HUES6 (cell line): Measurements from ENCODE around the gene SIDT2.
A peak's percentile ranks its signal among the peaks of the same experiment; 100 is the strongest.

Experiments
- H3K27ac ChIP-seq: 2 replicates; pipeline ENCODE4 v1.7.0; 2013; ENCODE audit warnings: low read depth, mild to moderate bottlenecking, low read length, inconsistent platforms
- H3K27me3 ChIP-seq: 2 replicates; pipeline ENCODE4 v1.6.1; 2013; ENCODE audit warnings: low read length; ENCODE audit not compliant: control insufficient read depth, insufficient read depth
- H3K36me3 ChIP-seq: 2 replicates; pipeline ENCODE4 v1.6.1; 2013; ENCODE audit warnings: low read length; ENCODE audit not compliant: control insufficient read depth, insufficient read depth
- H3K4me1 ChIP-seq: 2 replicates; pipeline ENCODE4 v1.6.1; 2013; ENCODE audit warnings: low read length; ENCODE audit not compliant: control insufficient read depth, insufficient read depth
- H3K4me3 ChIP-seq: 2 replicates; pipeline ENCODE4 v1.5.1; 2013; ENCODE audit warnings: low read depth, low read length
- H3K9ac ChIP-seq: one replicate; pipeline ENCODE4 v1.6.1; 2013; ENCODE audit warnings: mild to moderate bottlenecking, low read length
- H3K9me3 ChIP-seq: 2 replicates; pipeline ENCODE4 v1.6.1; 2013; ENCODE audit warnings: low read depth, low read length; ENCODE audit not compliant: control insufficient read depth, insufficient read depth

SIDT2 gene

DNA sequence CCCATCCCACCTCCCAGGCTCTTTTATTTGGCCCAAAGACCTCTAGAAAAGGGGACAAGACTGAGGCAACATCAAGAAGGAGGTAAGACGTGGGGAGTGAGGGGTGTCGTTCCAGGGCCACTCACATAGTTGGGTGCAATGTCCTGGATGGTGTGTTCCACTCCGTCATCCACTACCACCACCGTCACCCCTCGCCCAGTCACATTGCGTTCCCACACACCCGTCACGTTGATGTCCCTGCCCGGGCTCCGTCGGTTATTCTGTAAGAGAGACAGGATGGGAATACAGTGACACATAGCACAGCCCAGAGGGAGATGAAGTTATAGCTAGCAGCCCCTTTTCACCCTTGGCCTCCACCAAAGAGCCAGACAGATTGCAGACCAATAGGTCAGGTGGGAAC, 49.5 kb downstream of the SIDT2 start:
- no peak overlapping the region for H3K4me3 ChIP-seq
- H3K27me3 ChIP-seq, result no peaks in the 10 kb centered on the region
- no peak overlapping the region for H3K27ac ChIP-seq
- no peak overlapping the region for H3K9ac ChIP-seq
- H3K36me3 ChIP-seq, result peaks cover 55% of the 10 kb centered on the region
- H3K4me1 ChIP-seq, result peaks cover 6% of the 10 kb centered on the region; the same call in 1 of the 2 replicates
- no peaks in the 10 kb centered on the region for H3K9me3 ChIP-seq

DNA sequence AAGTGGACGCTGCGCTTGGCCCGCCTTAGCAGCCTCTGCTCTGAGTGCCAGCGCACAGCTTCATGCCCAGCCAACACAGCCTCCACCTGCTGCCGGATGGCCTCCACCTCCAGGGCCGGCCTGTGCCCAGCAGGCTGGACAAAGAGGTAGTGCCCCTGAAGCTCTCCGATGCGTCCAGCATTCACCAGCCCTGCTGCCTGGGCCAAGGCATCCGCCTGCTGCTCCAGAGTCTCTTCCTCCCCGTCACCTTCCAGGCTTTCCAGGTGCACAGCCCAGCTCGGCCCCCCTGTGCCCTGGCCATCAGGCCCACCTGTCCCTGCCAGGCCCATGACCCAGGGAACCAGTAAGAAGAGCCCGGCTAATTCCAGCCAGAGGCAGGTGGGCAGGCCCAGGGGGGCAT, 50.9 kb downstream of the SIDT2 start:
- Histone ChIP-seq H3K4me1 (peaks cover 6% of the 10 kb centered on the region; the same call in 1 of the 2 replicates), H3K9ac (no peak overlapping the region), H3K27me3 (no peaks in the 10 kb centered on the region), H3K27ac (no peak overlapping the region), H3K36me3 (peaks cover 41% of the 10 kb centered on the region), H3K9me3 (no peaks in the 10 kb centered on the region), H3K4me3 (no peak overlapping the region)

DNA sequence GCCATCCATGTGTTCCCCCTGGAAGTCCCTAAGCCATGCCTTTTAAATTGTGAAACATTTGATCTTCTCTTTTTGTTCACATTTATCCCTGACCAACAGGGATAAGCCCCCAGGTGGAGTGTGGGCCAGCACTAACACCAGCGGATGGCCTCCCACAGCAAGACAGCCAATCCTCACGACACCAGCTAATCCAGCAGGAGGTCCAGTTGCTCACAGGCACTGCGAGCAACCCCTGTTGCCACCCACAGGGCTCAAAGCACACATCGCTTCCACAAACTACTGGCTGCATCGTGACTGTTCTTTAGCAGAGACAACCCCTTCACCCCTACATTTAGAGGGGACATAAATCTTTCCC, 51.4 kb downstream of the SIDT2 start:
- Histone ChIP-seq H3K27ac (no peak overlapping the region), H3K9me3 (no peaks in the 10 kb centered on the region), H3K4me3 (no peak overlapping the region), H3K27me3 (no peaks in the 10 kb centered on the region), H3K36me3 (peaks cover 37% of the 10 kb centered on the region), H3K9ac (no peak overlapping the region), H3K4me1 (peaks cover 6% of the 10 kb centered on the region; the same call in 1 of the 2 replicates)

DNA sequence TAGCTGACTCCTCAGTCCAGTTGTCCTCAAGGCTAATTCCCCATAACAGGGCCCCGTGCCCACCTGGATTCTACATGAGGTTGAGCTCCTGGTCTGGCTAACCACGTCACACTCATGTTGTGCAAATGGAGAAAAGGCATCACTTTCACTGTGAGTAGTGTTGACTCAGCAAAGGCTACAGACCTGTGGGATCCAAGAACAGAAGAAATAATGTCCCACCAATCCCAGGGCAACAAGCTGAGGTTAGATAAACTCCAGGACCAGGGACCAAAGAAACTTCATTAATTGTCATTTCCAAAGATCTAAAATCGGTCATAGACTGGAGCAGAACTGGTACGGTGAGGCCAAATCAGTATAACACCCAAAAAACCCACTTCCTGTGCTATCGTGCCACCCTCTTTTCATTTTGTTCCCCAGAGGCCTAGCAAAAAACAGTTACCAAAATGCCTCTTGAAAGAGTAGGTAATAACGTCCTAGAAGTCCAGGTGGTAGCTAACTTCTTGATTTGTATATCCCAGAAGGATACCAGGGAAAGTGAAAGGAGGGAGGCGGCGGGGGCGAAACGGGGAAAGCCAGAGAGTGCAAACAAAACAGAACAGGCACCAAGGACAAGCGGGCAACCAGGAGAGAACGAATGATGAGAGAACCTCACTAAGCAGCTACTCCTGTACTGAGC, 51.9 kb downstream of the SIDT2 start:
- Histone ChIP-seq H3K4me3 (peak overlapping the region; percentile 99; the same call in 1 of the 2 replicates), H3K9me3 (no peaks in the 10 kb centered on the region), H3K27ac (no peak overlapping the region), H3K9ac (no peak overlapping the region), H3K27me3 (no peaks in the 10 kb centered on the region), H3K4me1 (peaks cover 6% of the 10 kb centered on the region; the same call in 1 of the 2 replicates), H3K36me3 (peaks cover 34% of the 10 kb centered on the region)

DNA sequence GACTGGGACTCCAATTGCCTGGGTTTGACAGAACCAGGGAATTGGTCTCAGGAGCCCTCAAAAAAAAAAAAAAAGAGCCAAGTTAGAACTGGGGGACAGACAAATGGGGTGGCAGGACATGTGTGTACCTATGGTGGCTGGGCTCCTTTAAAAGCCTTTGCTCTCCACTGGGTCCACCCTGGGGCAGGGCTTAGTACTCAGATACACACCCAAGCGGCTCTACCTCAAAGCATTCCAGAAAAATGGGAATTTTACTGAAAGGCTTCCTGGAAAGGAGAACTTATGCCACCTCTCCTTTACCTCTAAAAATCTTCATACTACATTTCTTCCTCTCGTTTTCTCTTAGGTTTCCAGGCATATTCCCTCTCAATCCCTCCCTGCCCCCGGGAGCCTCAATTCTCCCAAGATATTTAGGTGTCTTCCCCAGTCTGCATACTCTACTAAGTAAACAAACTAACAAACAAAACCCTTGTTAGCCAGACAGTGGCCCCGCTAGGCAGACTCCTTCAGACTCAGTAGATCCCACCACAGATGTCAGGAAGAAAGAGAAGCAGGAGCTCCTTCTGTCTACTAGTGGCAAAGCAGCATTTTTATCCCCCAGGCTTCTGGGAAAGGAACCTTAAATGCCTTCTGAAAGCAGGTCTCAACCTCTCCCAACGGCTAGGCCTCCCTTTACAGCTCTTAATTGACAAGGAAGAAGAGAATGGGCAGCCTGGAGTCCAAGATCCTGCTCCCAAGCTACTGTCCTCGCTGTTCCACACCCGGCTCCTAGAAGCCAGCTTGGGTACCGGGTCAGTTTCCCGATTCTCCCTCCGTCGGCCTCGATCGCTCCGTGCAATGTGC, 52.7 kb downstream of the SIDT2 start:
- H3K4me1 ChIP-seq, result peaks cover 6% of the 10 kb centered on the region; the same call in 1 of the 2 replicates
- peak overlapping the region; percentile 94 for H3K9ac ChIP-seq
- H3K4me3 ChIP-seq, result peak overlapping the region; percentile 99
- peaks cover 30% of the 10 kb centered on the region for H3K36me3 ChIP-seq
- H3K27ac ChIP-seq, result no peak overlapping the region
- H3K9me3 ChIP-seq, result no peaks in the 10 kb centered on the region
- no peaks in the 10 kb centered on the region for H3K27me3 ChIP-seq

DNA sequence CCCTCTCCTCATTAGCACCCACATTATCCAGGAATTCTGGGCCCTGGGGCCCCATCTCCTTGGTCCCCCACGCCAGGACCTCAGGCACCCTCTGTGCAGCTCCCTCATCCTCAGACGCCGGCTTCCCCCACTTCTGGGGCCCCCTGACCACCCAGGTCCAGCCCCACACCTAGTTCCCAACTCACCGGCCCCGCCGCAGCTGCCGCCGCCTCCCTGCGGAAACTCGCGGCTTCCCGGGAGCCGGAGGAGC, 53.2 kb downstream of the SIDT2 start, which contains the start of gene PCSK7:
PCSK7 (minus strand) TSS at position 232 of the 250 bp plus-strand sequence. CDS start 2,229 bp downstream, outside the sequence.
- Histone ChIP-seq H3K9me3 (no peaks in the 10 kb centered on the region), H3K9ac (peak within 1 kb of the TSS; percentile 94), H3K4me3 (peak within 1 kb of the TSS; percentile 99), H3K27me3 (no peaks in the 10 kb centered on the region), H3K4me1 (peaks cover 6% of the 10 kb centered on the region; the same call in 1 of the 2 replicates), H3K27ac (peak within 1 kb of the TSS; percentile 86; the same call in 1 of the 2 replicates), H3K36me3 (peaks cover 32% of the 10 kb centered on the region)

DNA sequence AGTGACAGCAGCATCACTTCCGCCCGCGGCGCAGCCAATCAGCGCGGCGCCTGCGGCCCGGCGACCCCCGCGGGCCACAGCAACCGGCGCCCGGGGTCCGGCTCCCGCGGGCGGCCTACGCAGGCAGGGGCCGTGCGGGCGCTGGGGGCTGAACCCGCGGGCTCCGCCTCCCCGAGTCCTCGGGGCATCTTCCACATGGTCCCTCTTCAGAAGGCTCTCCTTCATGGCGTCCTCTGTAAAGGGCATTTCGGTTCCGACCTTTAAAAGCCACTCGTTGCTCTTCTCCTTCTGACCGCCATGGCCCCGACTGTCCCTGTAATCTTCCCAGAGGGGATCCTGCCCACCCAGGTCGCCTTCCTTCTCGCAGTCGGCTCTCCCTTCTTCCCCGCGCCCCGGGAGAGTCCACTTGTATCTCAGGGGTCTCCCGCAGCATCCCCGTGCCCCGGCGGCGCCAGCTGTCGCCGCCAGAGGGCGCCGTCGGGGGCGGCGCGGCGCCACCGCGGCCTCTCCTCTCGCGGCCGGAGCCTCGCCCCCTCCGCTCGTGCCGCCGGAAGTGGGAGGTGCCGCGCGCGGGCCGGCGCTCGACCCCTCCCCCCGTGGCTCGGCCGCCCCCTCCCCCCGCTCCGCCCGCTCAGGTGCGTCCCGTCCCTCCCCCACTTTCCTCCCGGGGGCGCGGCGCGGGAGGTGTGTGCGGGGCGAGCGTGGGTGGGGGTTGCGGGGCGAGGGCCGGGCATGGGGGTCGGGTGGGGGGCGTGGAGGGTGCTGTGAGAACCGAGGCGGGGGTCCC, 53.7 kb downstream of the SIDT2 start, which contains the start of gene RNF214:
RNF214 (plus strand) TSS at position 580 of the 787 bp plus-strand sequence. CDS start 1,602 bp downstream, outside the sequence.
- no peaks in the 10 kb centered on the region for H3K27me3 ChIP-seq
- H3K4me1 ChIP-seq, result peaks cover 6% of the 10 kb centered on the region; the same call in 1 of the 2 replicates
- H3K9me3 ChIP-seq, result no peaks in the 10 kb centered on the region
- H3K9ac ChIP-seq, result peak within 1 kb of the TSS; percentile 94
- H3K4me3 ChIP-seq, result peak within 1 kb of the TSS; percentile 99
- H3K27ac ChIP-seq, result peak within 1 kb of the TSS; percentile 86; the same call in 1 of the 2 replicates
- peaks cover 27% of the 10 kb centered on the region for H3K36me3 ChIP-seq

DNA sequence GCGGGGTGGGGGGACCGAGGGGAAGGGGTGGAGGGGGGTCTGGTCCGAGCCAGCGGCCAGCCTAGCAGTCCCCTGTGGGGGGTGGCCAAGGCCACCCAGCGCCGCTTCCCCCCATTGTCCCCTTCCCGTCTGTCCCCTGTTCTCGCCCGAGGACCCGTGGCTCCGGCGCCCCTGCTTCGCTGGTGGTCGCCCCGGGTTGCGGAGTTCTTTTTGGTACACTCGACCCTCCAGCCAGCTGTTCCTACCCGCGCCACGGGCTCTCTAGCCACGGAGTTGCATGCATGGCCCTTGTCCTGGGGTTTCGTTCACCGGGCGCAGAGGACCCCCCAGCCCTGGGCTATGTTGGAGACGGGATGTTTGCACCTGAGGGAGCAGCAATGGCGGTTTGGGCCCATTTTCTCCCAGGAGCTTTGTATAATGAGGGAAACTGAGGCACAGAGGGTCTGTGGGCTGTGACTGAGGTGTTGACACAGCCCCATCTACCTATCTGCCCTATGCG, 54.4 kb downstream of the SIDT2 start:
- Histone ChIP-seq H3K9ac (peak overlapping the region; percentile 82), H3K27me3 (no peaks in the 10 kb centered on the region), H3K4me3 (peak overlapping the region; percentile 99), H3K36me3 (peaks cover 22% of the 10 kb centered on the region), H3K27ac (peak overlapping the region; percentile 86; the same call in 1 of the 2 replicates), H3K4me1 (peaks cover 6% of the 10 kb centered on the region; the same call in 1 of the 2 replicates), H3K9me3 (no peaks in the 10 kb centered on the region)

DNA sequence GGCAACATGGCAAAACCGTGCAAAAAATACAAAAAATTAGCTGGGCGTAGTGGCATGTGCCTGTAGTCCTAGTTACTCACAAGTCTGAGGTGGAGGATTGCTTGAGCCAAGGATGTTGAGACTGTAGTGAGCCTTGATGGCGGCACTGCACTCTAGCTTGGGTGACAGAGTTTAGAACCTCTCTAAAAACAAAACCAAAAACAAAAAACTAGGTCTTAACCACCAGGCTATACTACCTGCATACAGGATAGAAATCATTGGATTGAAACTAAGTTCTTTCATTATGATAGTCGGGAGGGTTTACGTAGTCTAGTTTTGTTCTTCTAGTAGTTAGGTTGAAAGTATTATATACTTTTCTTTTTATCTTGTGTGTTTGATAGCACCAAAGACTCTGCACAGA, 59.7 kb downstream of the SIDT2 start:
- Histone ChIP-seq H3K36me3 (peaks cover 40% of the 10 kb centered on the region), H3K4me1 (no peaks in the 10 kb centered on the region), H3K9me3 (no peaks in the 10 kb centered on the region), H3K27ac (no peak overlapping the region), H3K4me3 (no peak overlapping the region), H3K9ac (no peak overlapping the region), H3K27me3 (no peaks in the 10 kb centered on the region)

DNA sequence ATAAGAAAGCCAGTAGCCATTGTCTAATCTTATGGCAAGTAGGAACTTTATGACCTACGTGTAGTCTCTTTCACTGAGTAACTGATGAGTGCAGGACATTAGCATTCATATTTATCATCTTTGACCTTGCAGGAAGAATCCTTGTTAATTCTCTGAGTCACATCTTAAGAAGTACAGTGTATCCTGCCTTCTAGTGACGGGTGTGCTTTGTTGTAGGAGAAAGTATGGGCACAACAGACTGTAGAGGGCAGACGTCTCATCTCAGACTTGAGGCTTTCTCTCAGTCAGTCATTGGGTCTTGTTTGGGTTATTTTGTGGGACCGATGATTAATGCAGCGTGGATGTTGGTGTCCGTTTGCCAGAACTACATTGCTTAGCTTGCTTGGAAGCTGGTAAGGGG, 60.8 kb downstream of the SIDT2 start:
- Histone ChIP-seq H3K27ac (no peak overlapping the region), H3K4me3 (no peak overlapping the region), H3K9ac (no peak overlapping the region), H3K36me3 (peaks cover 47% of the 10 kb centered on the region), H3K27me3 (no peaks in the 10 kb centered on the region), H3K9me3 (no peaks in the 10 kb centered on the region), H3K4me1 (no peaks in the 10 kb centered on the region)
